ENCODE results near the gene COL4A1.

- TF ChIP-seq CTCF (IDR thresholded peaks at IDR 0.05) (peak; percentile 51), EZH2 (IDR thresholded peaks at IDR 0.05) (no peak)
Measured at GRCh38 chr13:110137680-110138009, 169.3 kb downstream of the COL4A1 start.

Measured in neural progenitor cell (in vitro differentiated cells).